Globus pallidus (tissue), 1 donor: Measurements from ENCODE around the gene PKHD1.

Experiments
- DNase-seq: peaks from one replicate; pipeline ENCODE4 v3.0.0-alpha.2; 2015; ENCODE audit warnings: low spot score

The PKHD1 gene

DNA sequence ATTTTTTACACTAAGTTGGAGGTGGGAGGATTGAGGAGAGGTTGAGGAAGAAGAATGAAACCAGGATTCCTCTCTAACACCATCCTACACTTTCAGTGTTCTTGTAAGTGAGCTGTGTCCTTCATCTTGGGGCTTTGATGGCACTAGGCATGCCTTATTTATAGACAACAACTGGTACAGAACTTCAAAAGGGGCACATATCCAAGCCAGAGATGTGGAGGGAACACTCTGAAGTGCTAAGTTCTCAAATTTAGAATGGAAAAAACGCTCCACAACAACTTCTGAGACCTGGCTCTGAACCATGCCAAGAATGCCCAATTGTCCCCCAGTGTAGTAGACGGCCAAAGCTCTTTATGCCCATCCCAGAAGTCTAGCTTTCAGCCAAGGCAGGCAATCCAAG is 16.2 kb upstream of the PKHD1 start:
- DNase-seq, result peak; percentile 16

DNA sequence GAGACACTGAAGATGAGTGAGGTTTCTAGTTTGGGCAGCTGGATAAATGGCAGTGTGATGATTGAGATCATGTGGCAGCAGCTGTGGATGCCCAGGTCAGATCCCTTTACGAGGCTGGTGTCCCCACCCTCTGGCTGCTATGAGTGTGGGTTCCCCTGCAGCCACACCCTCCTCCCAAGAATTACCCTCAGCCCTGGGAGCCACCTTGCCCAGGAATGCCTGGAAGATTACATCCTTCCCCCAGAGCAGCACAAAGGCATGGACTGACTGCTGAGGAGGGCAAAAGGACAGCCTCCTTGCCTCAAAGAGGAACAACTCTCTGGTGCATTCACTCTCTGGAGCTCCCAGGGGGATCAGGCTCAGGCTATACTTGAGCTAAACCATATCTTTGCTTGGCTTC is 15.0 kb upstream of the PKHD1 start:
- DNase-seq, result no peak

DNA sequence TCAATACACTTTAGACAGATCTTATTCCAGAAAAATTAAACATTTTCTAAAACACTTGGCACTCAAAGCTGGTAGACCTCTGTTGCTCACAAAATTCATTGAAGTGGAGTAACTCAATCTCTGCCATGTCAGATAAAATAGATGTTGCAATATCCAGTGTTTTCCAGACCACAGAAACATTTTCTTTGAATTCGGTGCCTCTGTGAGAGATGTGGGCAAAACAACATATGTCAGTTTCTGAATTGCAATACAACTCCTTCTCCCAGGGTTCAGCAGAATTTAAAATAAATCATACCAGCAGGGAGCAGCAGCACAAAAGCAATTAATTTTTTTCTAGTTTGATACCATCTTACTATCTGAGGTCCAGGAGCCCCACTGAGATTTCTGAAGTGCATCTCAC is 11.3 kb upstream of the PKHD1 start:
- no peak for DNase-seq

DNA sequence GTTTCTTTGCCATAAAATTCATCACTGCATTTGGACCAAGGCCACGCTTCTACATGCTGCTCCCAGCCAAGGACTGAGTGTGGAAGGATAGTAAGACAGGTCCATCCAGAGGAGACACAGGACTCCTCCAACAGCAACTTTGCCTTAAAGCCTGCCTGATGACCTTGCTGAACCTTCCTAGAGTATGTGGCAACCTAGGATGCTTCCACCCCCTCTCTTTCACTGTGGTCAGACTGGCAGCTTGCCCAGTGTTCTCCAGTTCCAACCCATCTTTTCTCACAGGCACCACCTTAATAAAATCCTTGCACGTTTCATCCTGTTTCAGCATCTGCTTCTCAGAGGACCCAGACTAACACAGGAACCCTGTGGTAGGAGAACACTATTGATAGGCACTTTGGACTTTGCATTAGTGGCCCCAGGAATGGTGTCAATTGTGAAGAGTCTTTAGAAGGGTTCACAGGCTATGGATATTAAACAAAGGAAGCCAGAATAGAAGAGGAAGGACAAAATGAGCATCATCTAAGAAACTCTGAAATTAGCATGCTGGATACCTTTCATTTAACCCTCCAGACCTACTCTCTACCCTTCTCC is 2.4 kb upstream of the PKHD1 start:
- DNase-seq, result no peak

DNA sequence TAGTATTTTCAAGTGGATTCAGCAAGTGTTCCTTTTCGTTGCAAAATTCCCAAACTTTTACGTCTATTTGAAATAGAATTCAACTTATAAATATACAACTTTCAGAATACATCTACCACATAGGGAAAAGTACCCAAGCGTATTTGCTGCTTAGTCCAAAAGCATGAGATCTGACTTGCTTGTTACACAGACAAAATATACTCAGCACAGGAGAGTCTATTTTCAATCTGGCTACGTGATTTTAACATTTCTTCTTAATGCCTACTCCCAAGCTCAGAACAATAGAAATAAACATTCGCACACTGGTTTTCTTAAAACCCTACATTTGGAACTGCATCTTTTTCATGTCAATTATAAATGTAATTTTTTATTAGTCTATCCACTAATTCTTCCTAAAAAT is 672 bp downstream of the PKHD1 start:
- no peak for DNase-seq

DNA sequence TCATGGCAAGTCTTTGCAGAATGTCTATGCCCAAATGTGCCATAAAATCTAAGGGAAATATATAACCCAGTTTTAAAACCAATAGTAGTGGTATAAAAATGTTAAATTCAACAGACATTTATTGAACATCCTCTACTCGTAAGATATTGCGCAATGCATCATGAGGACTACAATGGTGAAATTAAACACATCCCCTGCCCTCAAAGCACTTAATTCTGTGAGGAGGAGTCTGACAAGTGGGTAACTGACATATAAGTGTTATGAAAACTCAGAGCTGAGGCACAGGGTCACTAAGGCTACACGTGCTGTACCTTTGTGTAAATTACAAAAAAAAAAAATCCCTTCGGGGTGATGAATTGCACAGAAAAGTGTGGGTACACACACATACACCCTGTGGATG is 6.2 kb downstream of the PKHD1 start:
- no peak for DNase-seq

DNA sequence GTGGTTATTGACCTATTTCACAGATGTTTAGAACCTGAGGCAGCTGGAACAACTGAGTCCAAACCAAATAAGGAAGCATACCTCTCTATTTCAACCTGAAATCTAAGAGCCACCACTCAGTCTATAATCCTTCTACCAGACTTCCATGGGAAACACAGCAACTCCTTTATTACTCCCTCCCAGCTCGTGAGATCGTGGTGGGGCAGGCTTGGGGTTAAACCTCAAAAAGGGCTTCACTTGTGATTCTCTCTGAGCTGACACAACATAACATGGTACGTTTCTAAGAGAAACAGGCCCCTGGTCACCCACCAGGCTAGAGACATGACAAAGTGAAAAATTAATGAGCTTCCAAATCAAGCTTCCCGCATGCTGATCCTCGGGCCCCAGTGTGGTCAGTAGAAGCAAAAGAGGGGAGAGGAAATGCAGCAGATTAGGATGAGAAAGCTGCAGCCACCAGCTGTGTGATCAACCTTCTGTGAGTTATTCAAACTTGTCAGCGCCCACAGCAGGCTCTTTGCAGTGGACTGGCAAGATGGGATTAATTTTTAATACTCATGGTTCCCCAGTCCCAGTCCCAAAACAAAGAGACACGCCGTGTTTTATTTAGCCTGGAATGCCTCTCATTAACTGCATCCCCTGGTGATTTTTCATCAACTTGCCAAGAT is 9.3 kb downstream of the PKHD1 start:
- DNase-seq, result no peak

DNA sequence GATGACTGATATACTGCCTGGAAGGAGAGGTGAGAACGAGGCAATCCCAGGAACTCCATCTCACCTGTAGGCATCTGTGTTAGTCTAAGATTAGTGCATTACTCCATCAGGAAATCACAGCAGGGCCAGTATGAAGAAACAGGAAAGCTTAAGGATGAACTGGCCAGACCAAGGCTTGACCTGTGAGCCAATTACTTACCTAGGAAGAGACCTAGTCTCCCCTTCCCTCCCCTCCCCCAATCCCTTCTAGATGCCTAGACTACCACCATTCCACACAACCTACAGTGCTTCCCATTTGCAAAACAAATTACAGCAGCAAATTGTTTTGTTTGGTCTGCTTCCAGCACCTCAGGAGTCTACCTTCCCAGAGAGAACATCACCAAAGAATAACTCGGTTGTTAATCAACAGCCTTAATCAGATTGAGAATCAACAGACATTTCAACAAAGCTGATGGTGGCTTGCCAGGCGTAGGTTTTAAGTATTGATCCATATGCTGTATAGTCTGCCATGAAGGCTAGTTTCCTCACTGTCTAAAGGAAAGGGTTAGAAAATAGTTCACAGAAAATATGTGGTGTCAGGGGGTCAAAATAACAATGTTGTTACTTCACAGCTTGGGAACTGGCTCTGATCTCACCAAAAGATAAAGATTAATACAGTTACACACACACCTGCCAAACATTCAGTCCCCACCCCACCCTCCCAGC is 10.1 kb downstream of the PKHD1 start:
- DNase-seq, result no peak

DNA sequence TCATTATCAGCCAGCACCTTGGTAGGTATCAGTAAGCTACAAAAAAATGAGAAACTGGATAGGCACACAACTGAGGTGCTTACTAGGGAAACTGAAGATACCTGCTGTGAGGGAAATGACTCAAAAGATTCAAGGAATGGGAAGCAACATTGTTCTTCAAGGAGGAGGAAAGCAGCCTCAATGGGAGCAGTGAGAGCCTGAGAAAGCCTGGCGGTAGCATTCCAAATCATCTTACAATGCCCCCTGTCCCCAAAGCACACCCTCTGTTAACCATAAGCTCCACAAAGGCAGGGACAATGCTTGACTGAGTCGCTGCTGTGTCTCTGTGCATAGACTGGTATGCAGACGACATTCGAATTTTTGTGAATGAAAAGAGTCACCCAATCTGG is 10.6 kb downstream of the PKHD1 start:
- no peak for DNase-seq

DNA sequence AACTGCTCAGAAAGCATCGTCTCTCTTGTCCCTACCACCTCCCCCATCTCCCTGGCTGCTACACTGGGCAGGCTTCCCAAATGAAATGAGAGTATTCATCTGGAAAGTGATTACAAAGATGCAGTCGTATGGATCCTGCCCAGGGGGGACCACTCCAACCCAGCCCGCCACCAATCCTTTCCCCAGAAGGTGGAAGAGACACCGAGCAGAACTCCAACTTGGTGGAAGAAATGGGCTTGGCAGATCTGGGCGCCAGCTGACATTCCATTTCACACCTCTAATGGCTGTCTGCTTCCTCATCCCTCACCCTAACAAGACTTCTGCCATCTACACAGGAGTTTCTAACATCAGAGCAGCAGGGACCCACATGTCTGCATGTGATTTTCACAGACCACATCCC is 12.7 kb downstream of the PKHD1 start:
- no peak for DNase-seq

DNA sequence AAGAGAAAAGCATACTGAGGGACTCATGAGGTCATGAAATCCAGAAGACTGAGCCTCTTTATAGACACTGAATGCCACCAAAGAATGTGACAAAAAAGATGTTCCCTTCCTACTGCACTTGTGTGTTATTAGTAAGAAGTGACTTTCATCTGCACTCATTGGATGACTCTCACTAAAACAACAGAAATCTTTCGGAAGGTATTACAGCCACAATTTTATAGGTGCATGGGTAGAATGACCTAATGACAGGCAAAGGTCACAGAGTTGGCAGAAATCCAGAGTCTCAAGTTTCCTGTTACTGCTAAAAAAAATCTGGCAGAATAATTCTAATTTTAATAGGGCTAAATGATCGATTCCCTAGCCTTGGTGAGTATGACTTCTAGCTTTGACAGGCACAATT is 13.3 kb downstream of the PKHD1 start:
- DNase-seq, result no peak

DNA sequence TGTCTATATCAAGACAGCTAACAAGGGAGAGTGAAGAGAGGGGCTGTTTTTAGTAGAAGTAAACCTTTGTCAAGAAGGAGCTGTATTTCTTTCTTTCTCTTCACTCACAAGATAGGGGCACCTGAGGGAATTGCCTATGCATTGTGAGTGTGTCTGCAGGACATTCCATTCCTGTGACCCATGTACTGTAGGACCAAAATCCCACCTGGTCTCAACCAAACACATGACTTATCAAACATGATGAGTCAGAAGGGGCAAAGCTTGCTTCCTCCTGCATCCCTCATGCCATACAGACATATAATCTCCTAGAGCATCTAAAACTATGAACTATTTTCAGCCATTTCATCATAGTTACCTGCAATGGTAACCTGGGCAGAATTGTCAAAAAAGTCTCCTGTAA is 21.8 kb downstream of the PKHD1 start:
- no peak for DNase-seq

DNA sequence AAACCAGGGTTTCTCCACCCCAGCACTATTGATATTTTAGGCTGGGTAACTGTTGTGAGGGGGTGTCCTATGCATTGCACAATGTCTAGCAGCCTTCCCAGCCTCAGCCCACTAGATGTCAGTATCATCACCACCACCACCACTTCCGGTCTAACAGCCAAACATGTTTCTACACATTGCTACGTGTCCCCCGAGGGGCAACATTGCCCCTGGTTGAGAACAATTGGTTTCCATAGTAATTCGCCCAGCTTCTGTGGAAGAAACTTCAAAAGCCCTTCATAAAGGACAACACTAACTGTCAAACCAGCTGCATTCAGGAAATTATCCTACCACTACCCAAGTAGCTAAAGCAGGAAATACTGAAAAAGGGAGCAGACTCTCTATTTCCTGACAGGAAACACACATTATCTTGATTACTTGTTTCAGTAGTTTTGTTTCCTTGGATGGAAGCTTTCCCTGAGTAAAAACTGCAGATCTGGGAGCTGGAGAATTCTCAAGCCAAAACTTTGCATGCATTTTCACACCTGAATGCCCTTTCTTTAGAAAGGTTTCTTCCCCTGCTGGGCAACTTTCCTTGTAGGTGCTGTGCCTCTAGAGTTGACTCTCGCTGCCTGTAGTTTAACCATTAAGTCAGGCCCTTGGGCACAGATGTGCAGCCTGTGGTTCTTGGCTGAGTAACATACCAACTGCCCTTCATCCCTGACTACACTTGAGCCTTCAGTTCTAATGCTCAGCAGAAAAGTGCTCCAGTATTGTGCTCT is 23.6 kb downstream of the PKHD1 start:
- DNase-seq, result peak; percentile 18

DNA sequence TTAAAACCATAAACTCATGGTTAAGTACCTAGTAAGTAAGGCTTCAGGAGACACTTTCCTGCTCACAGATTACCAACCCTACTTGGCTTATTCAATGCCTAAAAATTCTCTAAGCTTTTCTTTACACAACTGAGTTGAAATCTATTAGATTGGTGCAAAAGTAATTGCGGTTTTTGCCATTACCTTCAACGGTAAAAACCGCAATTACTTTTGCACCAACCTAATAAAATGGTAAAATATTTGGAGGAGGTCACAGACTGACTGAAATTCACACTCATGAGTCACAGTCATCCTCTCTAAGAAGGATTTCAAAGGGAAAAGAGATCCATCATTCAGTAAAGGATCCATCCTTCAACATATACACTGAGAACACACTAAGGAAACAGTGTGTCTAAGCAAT is 25.9 kb downstream of the PKHD1 start:
- no peak for DNase-seq

DNA sequence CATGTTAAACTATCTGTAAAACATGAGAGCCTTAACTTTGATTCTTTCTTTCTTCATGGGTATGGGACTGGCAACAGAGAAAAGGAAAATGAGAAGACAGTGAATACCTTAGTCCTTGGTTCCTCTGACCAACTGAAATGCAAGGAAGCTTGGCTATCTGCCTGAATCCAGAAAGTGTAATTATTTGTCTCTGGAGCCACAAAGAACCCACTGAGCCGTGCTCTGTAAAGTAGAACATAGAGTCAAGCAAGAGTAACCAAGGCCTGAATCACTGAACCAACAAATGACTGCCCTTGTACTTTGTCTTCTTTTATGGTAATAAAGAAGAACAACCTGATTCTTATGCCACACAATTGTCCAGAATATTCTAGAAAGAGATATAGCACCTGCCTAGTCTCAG is 27.6 kb downstream of the PKHD1 start:
- no peak for DNase-seq

DNA sequence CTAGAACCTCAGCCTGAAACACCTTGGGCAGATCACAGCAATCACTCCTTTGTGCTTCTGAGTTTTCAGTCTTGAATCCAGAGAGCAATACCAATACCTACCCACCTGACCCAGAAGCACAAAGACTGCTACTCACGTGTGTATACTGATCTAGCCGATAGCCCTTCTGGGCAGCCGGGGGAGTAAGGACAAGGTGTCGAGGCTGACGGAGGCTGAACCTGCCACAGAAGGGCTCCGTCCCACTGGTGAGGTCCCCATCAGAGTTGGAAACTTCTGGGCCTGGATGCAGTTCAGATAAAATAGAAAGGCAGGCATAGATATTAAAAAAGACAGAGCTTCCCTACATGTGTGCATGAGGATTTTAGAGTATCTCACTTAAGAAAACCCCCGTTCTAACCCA is 32.0 kb downstream of the PKHD1 start:
- no peak for DNase-seq

DNA sequence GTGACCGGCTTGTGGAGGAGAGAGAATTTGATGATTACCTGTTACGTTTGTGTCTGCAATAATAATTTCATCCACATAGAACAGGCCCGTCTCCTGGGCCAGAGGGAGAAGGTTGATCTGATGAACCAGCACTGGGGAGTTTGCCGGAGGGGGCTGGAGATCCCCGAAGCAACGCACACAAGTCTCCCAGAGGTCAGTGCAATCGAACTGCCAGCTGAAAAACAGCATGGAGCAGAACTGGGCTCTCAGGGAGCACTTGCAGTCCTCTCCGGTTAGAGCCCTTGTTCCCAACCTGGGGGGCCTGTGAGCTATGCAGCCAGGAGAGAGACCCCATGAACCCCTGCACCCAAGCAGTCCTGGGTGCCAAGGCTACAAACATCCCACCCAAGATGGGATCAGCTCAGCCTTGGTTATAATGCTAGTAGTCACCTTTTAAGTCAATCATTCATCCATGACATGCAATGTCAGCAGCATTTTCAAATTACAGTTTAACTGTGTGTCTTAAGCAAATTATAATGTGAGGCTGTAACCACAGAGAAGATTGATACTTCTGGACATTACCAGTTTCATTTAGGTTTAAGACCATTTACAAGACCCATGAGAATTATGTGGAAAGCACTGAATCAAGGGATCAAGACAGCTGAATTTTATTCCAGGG is 34.2 kb downstream of the PKHD1 start:
- DNase-seq, result no peak

DNA sequence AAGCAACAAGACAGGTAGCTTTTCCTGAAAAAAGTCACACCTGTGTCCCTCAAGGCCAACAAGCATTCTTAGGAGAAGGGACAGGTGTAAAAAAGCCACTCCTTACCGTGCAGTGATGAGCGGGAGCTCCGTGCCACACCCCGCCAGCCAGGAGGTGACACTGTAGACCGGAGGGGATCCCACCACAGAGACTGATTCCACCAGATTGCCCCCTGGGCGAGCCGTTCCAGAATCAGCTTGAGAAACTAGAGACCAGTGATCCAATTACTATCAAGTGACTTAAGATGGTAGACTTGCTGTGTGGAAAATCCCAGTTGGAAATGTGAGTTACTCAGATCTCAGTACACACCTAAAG is 37.4 kb downstream of the PKHD1 start:
- no peak for DNase-seq

DNA sequence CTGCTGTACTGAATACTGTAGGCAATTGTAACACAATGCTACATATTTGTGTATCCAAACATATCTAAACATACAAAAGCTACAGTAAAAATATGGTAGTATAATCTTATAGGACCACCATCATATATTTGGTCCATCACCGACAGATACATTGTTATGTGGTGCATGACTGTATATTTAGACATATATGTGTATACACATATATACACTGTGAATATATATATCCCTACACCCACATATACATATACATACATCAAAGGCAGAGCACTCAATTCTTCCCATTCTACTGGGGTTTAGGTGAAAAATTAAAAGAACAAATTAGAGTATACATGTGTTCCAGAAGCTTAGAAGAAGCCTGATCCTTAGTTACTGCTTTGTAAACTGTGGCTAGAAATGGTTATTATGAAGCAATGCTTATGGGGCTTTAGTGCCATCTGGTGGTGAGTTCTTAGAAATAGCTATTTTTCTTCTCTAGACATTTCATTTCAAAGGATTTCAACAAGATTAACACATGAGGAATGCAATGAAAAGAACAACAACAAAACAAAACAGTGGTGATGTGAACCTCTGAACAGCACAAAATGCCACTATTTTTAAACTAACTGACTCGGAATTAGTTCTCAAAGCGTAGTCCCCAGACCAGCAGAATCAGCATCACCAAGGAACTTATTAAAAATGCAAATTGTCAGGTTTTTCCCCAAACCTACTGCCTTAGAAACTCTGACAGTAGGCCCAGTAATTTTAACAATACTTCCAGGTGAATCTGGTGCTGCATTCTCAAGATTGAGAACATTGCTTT is 38.0 kb downstream of the PKHD1 start:
- peak; percentile 29 for DNase-seq

DNA sequence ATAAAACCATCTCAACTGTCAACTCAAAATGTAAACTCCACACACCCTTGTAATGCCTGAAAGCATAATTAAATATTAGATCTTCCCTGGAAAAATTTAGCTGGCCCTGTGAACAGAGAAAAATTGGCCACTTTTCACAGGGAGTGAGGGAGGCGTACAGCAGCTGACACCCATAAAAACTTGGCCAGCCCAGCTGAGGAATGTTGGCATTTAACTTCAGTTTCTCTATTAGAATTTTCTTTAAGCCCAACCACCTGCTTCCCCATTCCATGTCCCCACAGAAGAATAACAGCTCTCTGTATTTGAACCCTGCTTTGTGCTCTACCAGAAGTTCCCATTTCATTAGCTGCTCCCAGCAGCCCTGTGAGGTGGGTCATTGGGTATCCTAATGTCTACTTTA is 41.0 kb downstream of the PKHD1 start:
- DNase-seq, result no peak

DNA sequence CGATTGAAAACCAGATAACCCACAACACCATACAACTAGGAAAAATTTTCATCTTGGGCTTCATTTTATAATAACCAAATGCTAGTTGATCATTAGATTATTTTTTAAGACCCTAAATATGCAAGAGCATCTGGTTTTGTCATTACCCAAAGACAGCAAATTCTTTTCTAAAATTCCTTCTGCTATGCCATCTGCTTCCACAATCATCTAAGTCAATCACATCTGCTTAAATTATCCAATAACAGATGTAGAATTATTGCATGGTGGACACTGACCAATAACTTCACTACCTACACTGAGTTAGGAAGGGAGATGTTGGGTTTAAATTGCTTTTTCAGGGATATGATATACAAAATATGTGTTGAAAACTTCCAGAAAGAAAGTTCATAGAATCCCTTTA is 41.9 kb downstream of the PKHD1 start:
- DNase-seq, result no peak

DNA sequence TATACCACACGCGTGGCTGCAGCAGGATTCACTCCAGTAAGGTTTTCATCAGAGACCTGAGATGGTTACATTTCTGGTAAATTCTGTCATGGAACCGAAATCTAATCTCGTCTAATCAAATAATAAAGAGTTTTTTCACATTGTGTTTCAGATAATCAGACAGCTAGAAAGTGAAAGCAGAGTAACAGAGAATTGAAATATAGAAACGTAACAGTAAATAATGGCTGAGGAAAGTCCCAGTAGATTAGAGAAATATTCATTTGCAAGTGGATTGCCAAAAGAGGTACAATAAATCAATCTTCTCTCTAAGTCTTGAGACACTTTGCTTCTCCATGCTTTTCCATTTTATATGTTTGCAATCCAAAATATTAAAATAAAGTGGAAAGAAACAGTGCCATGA is 42.4 kb downstream of the PKHD1 start:
- no peak for DNase-seq
